GM12878 (cell line): ENCODE results near the gene B4GALT3. TPM values are rescaled to one million over a fixed set of nuclear protein-coding genes. Genes with fewer than 3 reads are reported as not detected.

Source experiments
- ATAC-seq: fragments of 200-7000 bp; cut with Tn5 transposase; 3 replicates; pipeline ENCODE4 v1.9.1; 2020; ENCODE audit warnings: mild to moderate bottlenecking, moderate library complexity
- BruUV-seq: library from RNA; stranded (reverse); fragments of 400-500 nt; replicated peaks from 2 replicates; lab custom pipeline; 2021; lab: Mats Ljungman, UMichigan
- CTCF ChIA-PET: fragments of 300-600 bp; sonication (Branson Sonifier 250); formaldehyde crosslinking; extraction: SDS; loops from one replicate; lab custom pipeline; 2021; ENCODE audit warnings: inconsistent platforms; lab: Yijun Ruan, JAX
- POLR2A ChIA-PET: fragments of 350-600 bp; formaldehyde crosslinking; extraction: SDS; loops from one replicate; lab custom pipeline; 2021; ENCODE audit warnings: inconsistent platforms; lab: Charles Lee
- RAD21 ChIA-PET: fragments of 300-600 bp; sonication (Branson Sonifier 250); formaldehyde crosslinking; loops from one replicate; lab custom pipeline; 2023; ENCODE audit warnings: antibody characterized with exemption; ENCODE audit not compliant: unreplicated experiment; lab: Charles Lee
- SMC1A ChIA-PET: fragments of 300-600 bp; sonication (Branson Sonifier 250); formaldehyde crosslinking; loops from one replicate; lab custom pipeline; 2023; ENCODE audit not compliant: unreplicated experiment, uncharacterized antibody; lab: Charles Lee
- DNase-seq: peaks from one replicate; pipeline ENCODE4 v3.0.0-alpha.2; 2011; ENCODE audit warnings: low read depth, low spot score
- FAIRE-seq: peaks from 3 replicates; lab custom pipeline; 2011; peaks lifted over from hg19 to GRCh38; lab: Jason Lieb, UNC
- H2AFZ ChIP-seq: 2 replicates; pipeline ENCODE4 v1.6.0; 2011; ENCODE audit warnings: low read depth, low read length, control low read depth; ENCODE audit not compliant: control insufficient read depth
- H3K27ac ChIP-seq: 2 replicates; pipeline ENCODE4 v1.5.1; 2011; ENCODE audit warnings: control low read depth; ENCODE audit not compliant: control insufficient read depth, insufficient read depth
- H3K27me3 ChIP-seq, 2 experiments: replicated peaks in 1 of 2; 2 replicates each; pipeline versions ENCODE4 v1.6.0 to v1.6.1; 2011; ENCODE audit warnings: low read length in 1 of 2; ENCODE audit not compliant: control insufficient read depth in 2 of 2, insufficient read depth in 2 of 2
- H3K36me3 ChIP-seq, 2 experiments: 2 replicates each; pipeline ENCODE4 v1.5.1; 2011; ENCODE audit warnings: low read length in 1 of 2; ENCODE audit not compliant: control insufficient read depth in 2 of 2, insufficient read depth in 2 of 2
- H3K4me1 ChIP-seq: 2 replicates; pipeline ENCODE4 v1.6.1; 2011; ENCODE audit warnings: mild to moderate bottlenecking, low read length, moderate library complexity, mixed read lengths; ENCODE audit not compliant: control insufficient read depth, insufficient read depth
- H3K4me2 ChIP-seq: 2 replicates; pipeline ENCODE4 v1.6.0; 2011; ENCODE audit warnings: control low read depth; ENCODE audit not compliant: control insufficient read depth, insufficient read depth
- H3K4me3 ChIP-seq: fragments of 200-600 bp; sonication (generic); 2 replicates; pipeline ENCODE4 v1.5.1; 2016
- H3K79me2 ChIP-seq: 2 replicates; pipeline ENCODE4 v1.6.0; 2011; ENCODE audit warnings: low read length; ENCODE audit not compliant: control insufficient read depth, insufficient read depth
- H3K9ac ChIP-seq: 2 replicates; pipeline ENCODE4 v1.8.0; 2011; ENCODE audit warnings: low read length, control low read depth, mixed read lengths; ENCODE audit not compliant: control insufficient read depth, insufficient read depth
- H3K9me3 ChIP-seq: replicated peaks from 3 replicates; pipeline ENCODE4 v1.5.1; 2011; ENCODE audit warnings: mild to moderate bottlenecking, low read length; ENCODE audit not compliant: control insufficient read depth, insufficient read depth
- H4K20me1 ChIP-seq: 2 replicates; pipeline ENCODE4 v1.6.0; 2011; ENCODE audit not compliant: control insufficient read depth, insufficient read depth
- BMI1 ChIP-seq: fragments of 450-650 bp; IDR thresholded peaks from 2 replicates; pipeline ENCODE4 v1.6.1; 2016; ENCODE audit warnings: mild to moderate bottlenecking, moderate library complexity, borderline replicate concordance
- HDAC6 ChIP-seq: fragments of 200-600 bp; sonication (generic); IDR thresholded peaks from one replicate; pipeline ENCODE4 v1.8.0; 2017; ENCODE audit warnings: antibody characterized with exemption; ENCODE audit not compliant: unreplicated experiment
- JUNB ChIP-seq: IDR thresholded peaks from 2 replicates; pipeline ENCODE4 v1.6.1; 2016; ENCODE audit warnings: antibody characterized with exemption, mild to moderate bottlenecking
- MEF2A ChIP-seq: IDR thresholded peaks from 2 replicates; pipeline ENCODE4 v1.6.1; 2011; ENCODE audit warnings: low read depth, mild to moderate bottlenecking, low read length, moderate library complexity; ENCODE audit not compliant: insufficient read depth
- MXI1 ChIP-seq: fragments of 150-350 bp; IDR thresholded peaks from 2 replicates; pipeline ENCODE4 v1.6.1; 2011; ENCODE audit warnings: low read depth, mild to moderate bottlenecking, inconsistent platforms, low read length, improper control_type of control experiment
- MYB ChIP-seq: fragments of 150-350 bp; IDR thresholded peaks from 2 replicates; pipeline ENCODE4 v1.6.1; 2014; ENCODE audit warnings: mild to moderate bottlenecking, low read depth, low read length, borderline replicate concordance
- NFIC ChIP-seq: IDR thresholded peaks from 2 replicates; pipeline ENCODE4 v1.6.1; 2012; ENCODE audit warnings: low read depth, mild to moderate bottlenecking, inconsistent platforms, low read length, moderate library complexity
- NFXL1 ChIP-seq: fragments of 450-650 bp; IDR thresholded peaks from 2 replicates; pipeline ENCODE4 v1.6.1; 2017; ENCODE audit warnings: antibody characterized with exemption, mild to moderate bottlenecking, borderline replicate concordance
- NR2F1 ChIP-seq: fragments of 450-650 bp; conservative IDR thresholded peaks from 2 replicates; pipeline ENCODE4 v1.6.1; 2017; ENCODE audit warnings: mild to moderate bottlenecking
- POLR2A ChIP-seq: IDR thresholded peaks from 2 replicates; pipeline ENCODE4 v1.6.1; 2011; ENCODE audit warnings: low read depth, mild to moderate bottlenecking, low read length
- RCOR1 ChIP-seq: conservative IDR thresholded peaks from 2 replicates; pipeline ENCODE4 v1.6.1; 2012; ENCODE audit warnings: low read depth, low read length, improper control_type of control experiment
- SMAD1 ChIP-seq: fragments of 450-650 bp; IDR thresholded peaks from 2 replicates; pipeline ENCODE4 v1.6.1; 2018; ENCODE audit warnings: mild to moderate bottlenecking, low read depth; ENCODE audit not compliant: partially characterized antibody
- ZNF207 ChIP-seq: fragments of 450-650 bp; IDR thresholded peaks from 2 replicates; pipeline ENCODE4 v1.6.1; 2014; ENCODE audit warnings: antibody characterized with exemption, mild to moderate bottlenecking, borderline replicate concordance
- ZNF622 ChIP-seq: fragments of 450-650 bp; IDR thresholded peaks from 2 replicates; pipeline ENCODE4 v1.6.1; 2017; ENCODE audit warnings: mild to moderate bottlenecking, inconsistent platforms
- WGBS: methylation state at CpG from one replicate; pipeline ENCODE4 v1.1.6; 2016; ENCODE audit warnings: low lambda C conversion rate; ENCODE audit not compliant: insufficient replicate concordance, insufficient coverage; ENCODE audit errors: missing lambda C conversion rate; 5-methylcytosine and 5-hydroxymethylcytosine counted together
- in situ Hi-C: fragments of 300-500 bp; cut with MboI; formaldehyde crosslinking; loops from 9 replicates; pipeline ENCODE4 v1.14.3; 2018; ENCODE audit warnings: mixed read lengths
- intact Hi-C: fragments of 100-400 bp; cut with micrococcal nuclease; formaldehyde crosslinking; loops from one replicate; pipeline ENCODE4 v1.14.2; 2022; ENCODE audit not compliant: unreplicated experiment
- polyA plus RNA-seq, 11 experiments: library from polyadenylated mRNA; depleted of rRNA in 4 of 11; unstranded in 6 of 11; stranded (reverse) in 5 of 11; fragments of >200 nt; fragmentation: Nextera tagmentation in 4 of 11; fragmentation: Illumina TruSeq in 1 of 11; extraction: Ambion mirVana in 4 of 11; extraction: Trizol in 1 of 11; gene quantifications; 1 replicate in 1 of 11; 2 replicates in 10 of 11; pipeline versions ENCODE4 v1.2.1 to v1.2.3, GENCODE V29; 2011 to 2016; ENCODE audit warnings: inconsistent platforms in 2 of 11, missing spikeins in 2 of 11, low read depth in 1 of 11
- total RNA-seq, 4 experiments: library from RNA; depleted of rRNA in 3 of 4; stranded (reverse); fragments of >200 nt in 3 of 4; fragmentation: Illumina TruSeq in 1 of 4; extraction: Trizol in 1 of 4; gene quantifications; 2 replicates each; pipeline versions ENCODE4 v1.2.1 to v1.2.3, GENCODE V29; 2013 to 2021
- TF ChIP-seq, protein P1 (sequence below): IDR thresholded peaks from 2 replicates; pipeline ENCODE4 v1.6.1; 2011; ENCODE audit warnings: low read depth, mild to moderate bottlenecking, low read length, moderate library complexity, borderline replicate concordance; ENCODE audit errors: extremely low read depth
- TF ChIP-seq, protein P2 (sequence below): IDR thresholded peaks from 2 replicates; pipeline ENCODE4 v1.6.1; 2012; ENCODE audit warnings: mild to moderate bottlenecking, low read depth, low read length
- TF ChIP-seq, protein P3 (sequence below): fragments of 450-650 bp; IDR thresholded peaks from 2 replicates; pipeline ENCODE4 v1.6.1; 2018; ENCODE audit warnings: borderline replicate concordance, mild to moderate bottlenecking; ENCODE audit not compliant: partially characterized antibody

The B4GALT3 gene
- total and polyA plus RNA-seq, 10 of the 15 experiments (the other 5 are each of a cell fraction or from before 2014, with no cell fraction given) = 27.1 to 58.9 (median 42.6) TPM

DNA sequence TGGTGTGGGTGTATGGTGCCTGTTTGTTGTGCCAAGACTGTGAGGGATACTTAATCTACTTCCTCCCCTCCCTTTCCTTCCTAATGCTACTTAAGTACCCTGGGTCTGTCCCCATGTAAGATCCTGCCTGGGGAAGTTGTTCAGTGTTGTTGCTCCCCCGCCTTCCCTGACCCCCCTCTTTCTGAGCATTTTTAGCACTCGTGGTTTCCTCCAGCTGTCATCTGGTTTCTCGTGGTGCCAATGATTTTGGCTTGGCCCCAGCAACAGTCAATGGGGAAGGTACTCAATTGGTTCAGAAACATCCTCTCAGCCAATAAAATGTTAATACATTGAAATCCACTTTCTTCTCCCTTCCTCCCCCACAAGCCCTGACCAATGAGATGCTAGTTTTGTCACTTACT is 8.0 kb upstream of the B4GALT3 start (continued):
- TF ChIP-seq SMAD1 (peak; percentile 17), MEF2A (peak; percentile 93), MXI1 (peak; percentile 32; the same call in 1 of the 2 replicates), ZNF207 (no peak), HDAC6 (no peak), POLR2A (peak; percentile 42; the same call in 1 of the 2 replicates)

DNA sequence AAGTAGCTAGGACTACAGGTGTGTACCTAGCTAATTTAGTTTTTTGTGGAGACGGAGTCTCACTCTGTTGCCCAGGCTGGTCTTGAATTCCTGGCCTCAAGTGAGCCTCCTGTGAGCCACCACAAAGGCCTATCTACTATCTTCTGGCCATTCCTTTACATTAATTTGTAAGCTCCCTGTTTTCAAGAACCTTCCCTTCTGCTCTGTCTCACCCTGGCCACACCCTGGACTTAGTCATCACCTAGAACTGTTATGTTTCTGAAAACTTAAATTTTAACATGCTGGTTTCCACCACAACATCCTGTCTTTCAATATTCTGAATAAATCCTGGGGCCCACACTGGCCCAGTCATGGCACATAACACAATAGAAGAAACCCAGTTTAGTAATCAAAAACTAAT is 4.9 kb upstream of the B4GALT3 start:
- no peaks in the 10 kb centered on the region for H3K27me3 ChIP-seq
- peaks cover 59% of the 10 kb centered on the region for H3K4me1 ChIP-seq
- DNase-seq (peak; percentile 63), ATAC-seq (peak; percentile 56), FAIRE-seq (peak; percentile 69)
- intact Hi-C loops = no loop called here
- ChIA-PET RAD21 (interaction anchor here (0.8 to 3.2 kb wide), 11 partner anchors 12 to 132 kb away, joined by 3 to 25 read pairs (median 5); partner anchors contain the start of genes ADAMTS4, NDUFS2, PPOX and SDHC), POLR2A (interaction anchor here (0.7 to 2.7 kb wide), 9 partner anchors 16 to 207 kb away, joined by 3 to 17 read pairs (median 4); partner anchors contain the start of genes DEDD, NDUFS2, PPOX and USF1), SMC1A (interaction anchor here (0.7 to 5.6 kb wide), 15 partner anchors 10 to 207 kb away, joined by 3 to 50 read pairs (median 6); partner anchors contain the start of genes APOA2, NDUFS2, PPOX and TOMM40L), CTCF (interaction anchor here (0.6 to 5.6 kb wide), 18 partner anchors 11 to 200 kb away, joined by 3 to 74 read pairs (median 10); partner anchors contain the start of genes APOA2, NDUFS2, PPOX and TOMM40L)
- no peaks in the 10 kb centered on the region for H3K36me3 ChIP-seq
- peaks cover 16% of the 10 kb centered on the region for H3K79me2 ChIP-seq
- in situ Hi-C loops = no loop called here
- H3K4me3 ChIP-seq = no peak overlapping the region; the same call in 1 of the 2 replicates
- no peaks in the 10 kb centered on the region for H4K20me1 ChIP-seq
- H3K9me3 ChIP-seq = no peaks in the 10 kb centered on the region
- peak overlapping the region; percentile 79 for H3K4me2 ChIP-seq
- WGBS = 43% methylated on average over 1 of the region's 1 CpG
- BruUV-seq = no TSS peak
- no peak overlapping the region for H2AFZ ChIP-seq
- 0 out of 2 replicates have a peak overlapping the region, but pooled peaks have one; percentile 17 for H3K9ac ChIP-seq
- peak overlapping the region; percentile 97 for H3K27ac ChIP-seq
- TF ChIP-seq, protein P1, sequence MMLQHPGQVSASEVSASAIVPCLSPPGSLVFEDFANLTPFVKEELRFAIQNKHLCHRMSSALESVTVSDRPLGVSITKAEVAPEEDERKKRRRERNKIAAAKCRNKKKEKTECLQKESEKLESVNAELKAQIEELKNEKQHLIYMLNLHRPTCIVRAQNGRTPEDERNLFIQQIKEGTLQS = no peak
- TF ChIP-seq JUNB = peak; percentile 43; the same call in 1 of the 2 replicates
- TF ChIP-seq MYB = no peak
- TF ChIP-seq NR2F1 = no peak
- peak; percentile 54 for TF ChIP-seq NFIC
- TF ChIP-seq BMI1 = no peak
- TF ChIP-seq POLR2A = no peak
- TF ChIP-seq NFXL1 = no peak
- TF ChIP-seq ZNF622 = no peak
- TF ChIP-seq, protein P2, sequence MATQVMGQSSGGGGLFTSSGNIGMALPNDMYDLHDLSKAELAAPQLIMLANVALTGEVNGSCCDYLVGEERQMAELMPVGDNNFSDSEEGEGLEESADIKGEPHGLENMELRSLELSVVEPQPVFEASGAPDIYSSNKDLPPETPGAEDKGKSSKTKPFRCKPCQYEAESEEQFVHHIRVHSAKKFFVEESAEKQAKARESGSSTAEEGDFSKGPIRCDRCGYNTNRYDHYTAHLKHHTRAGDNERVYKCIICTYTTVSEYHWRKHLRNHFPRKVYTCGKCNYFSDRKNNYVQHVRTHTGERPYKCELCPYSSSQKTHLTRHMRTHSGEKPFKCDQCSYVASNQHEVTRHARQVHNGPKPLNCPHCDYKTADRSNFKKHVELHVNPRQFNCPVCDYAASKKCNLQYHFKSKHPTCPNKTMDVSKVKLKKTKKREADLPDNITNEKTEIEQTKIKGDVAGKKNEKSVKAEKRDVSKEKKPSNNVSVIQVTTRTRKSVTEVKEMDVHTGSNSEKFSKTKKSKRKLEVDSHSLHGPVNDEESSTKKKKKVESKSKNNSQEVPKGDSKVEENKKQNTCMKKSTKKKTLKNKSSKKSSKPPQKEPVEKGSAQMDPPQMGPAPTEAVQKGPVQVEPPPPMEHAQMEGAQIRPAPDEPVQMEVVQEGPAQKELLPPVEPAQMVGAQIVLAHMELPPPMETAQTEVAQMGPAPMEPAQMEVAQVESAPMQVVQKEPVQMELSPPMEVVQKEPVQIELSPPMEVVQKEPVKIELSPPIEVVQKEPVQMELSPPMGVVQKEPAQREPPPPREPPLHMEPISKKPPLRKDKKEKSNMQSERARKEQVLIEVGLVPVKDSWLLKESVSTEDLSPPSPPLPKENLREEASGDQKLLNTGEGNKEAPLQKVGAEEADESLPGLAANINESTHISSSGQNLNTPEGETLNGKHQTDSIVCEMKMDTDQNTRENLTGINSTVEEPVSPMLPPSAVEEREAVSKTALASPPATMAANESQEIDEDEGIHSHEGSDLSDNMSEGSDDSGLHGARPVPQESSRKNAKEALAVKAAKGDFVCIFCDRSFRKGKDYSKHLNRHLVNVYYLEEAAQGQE = no peak
- TF ChIP-seq RCOR1 = no peak
- TF ChIP-seq, protein P3, sequence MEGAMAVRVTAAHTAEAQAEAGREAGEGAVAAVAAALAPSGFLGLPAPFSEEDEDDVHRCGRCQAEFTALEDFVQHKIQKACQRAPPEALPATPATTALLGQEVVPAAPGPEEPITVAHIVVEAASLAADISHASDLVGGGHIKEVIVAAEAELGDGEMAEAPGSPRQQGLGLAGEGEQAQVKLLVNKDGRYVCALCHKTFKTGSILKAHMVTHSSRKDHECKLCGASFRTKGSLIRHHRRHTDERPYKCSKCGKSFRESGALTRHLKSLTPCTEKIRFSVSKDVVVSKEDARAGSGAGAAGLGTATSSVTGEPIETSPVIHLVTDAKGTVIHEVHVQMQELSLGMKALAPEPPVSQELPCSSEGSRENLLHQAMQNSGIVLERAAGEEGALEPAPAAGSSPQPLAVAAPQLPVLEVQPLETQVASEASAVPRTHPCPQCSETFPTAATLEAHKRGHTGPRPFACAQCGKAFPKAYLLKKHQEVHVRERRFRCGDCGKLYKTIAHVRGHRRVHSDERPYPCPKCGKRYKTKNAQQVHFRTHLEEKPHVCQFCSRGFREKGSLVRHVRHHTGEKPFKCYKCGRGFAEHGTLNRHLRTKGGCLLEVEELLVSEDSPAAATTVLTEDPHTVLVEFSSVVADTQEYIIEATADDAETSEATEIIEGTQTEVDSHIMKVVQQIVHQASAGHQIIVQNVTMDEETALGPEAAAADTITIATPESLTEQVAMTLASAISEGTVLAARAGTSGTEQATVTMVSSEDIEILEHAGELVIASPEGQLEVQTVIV = no peak
- no peak for TF ChIP-seq MXI1
